H9 (cell line): ENCODE results near the gene VAV3. TPM values are rescaled to one million over a fixed set of nuclear protein-coding genes. Genes with fewer than 3 reads are reported as not detected.

Experiments used
- DNase-seq: peaks from one replicate; pipeline ENCODE4 v3.0.0-alpha.2; 2017
- H2AFZ ChIP-seq: one replicate; pipeline ENCODE4 v1.6.1; 2013; ENCODE audit warnings: mild to moderate bottlenecking, low read length, control low read depth, moderate library complexity
- H2AK5ac ChIP-seq: 2 replicates; pipeline ENCODE4 v1.6.1; 2013; ENCODE audit warnings: low read length, control low read depth, mixed read lengths; ENCODE audit not compliant: insufficient read length
- H2BK120ac ChIP-seq: one replicate; pipeline ENCODE4 v1.6.1; 2013; ENCODE audit warnings: low read depth, mild to moderate bottlenecking, low read length, control low read depth, inconsistent platforms; ENCODE audit not compliant: poor library complexity, severe bottlenecking
- H2BK12ac ChIP-seq: 2 replicates; pipeline ENCODE4 v1.6.1; 2013; ENCODE audit warnings: low read length, control low read depth, mixed read lengths, low read depth; ENCODE audit not compliant: insufficient read length
- H2BK15ac ChIP-seq: 2 replicates; pipeline ENCODE4 v1.6.1; 2013; ENCODE audit warnings: low read depth, low read length, control low read depth
- H2BK20ac ChIP-seq: one replicate; pipeline ENCODE4 v1.6.1; 2013; ENCODE audit warnings: low read depth, mild to moderate bottlenecking, low read length, control low read depth, inconsistent platforms; ENCODE audit not compliant: poor library complexity, severe bottlenecking
- H2BK5ac ChIP-seq: 2 replicates; pipeline ENCODE4 v1.6.1; 2013; ENCODE audit warnings: low read length, control low read depth, mixed read lengths; ENCODE audit not compliant: insufficient read length
- H3K14ac ChIP-seq: 2 replicates; pipeline ENCODE4 v1.6.1; 2013; ENCODE audit warnings: low read length, control low read depth; ENCODE audit not compliant: insufficient read depth
- H3K18ac ChIP-seq: 2 replicates; pipeline ENCODE4 v1.6.1; 2013; ENCODE audit warnings: low read depth, mild to moderate bottlenecking, mixed read lengths, low read length, control low read depth; ENCODE audit not compliant: insufficient read length
- H3K23ac ChIP-seq: 2 replicates; pipeline ENCODE4 v1.6.1; 2013; ENCODE audit warnings: low read length, control low read depth, mixed read lengths, low read depth; ENCODE audit not compliant: insufficient read length
- H3K23me2 ChIP-seq: 2 replicates; pipeline ENCODE4 v1.6.1; 2013; ENCODE audit warnings: low read depth, mild to moderate bottlenecking, mixed read lengths, low read length, control low read depth; ENCODE audit not compliant: insufficient read length, poor library complexity, severe bottlenecking
- H3K27ac ChIP-seq: 2 replicates; pipeline ENCODE4 v1.5.1; 2013; ENCODE audit warnings: low read length, control low read depth, mixed read lengths, low read depth; ENCODE audit not compliant: insufficient read length
- H3K27me3 ChIP-seq: 2 replicates; pipeline ENCODE4 v1.6.1; 2013; ENCODE audit warnings: low read length, control low read depth, inconsistent platforms; ENCODE audit not compliant: insufficient read depth
- H3K4ac ChIP-seq: 2 replicates; pipeline ENCODE4 v1.6.1; 2013; ENCODE audit warnings: low read depth, mild to moderate bottlenecking, control low read depth, inconsistent platforms, low read length, moderate library complexity
- H3K4me1 ChIP-seq: 2 replicates; pipeline ENCODE4 v1.6.1; 2013; ENCODE audit warnings: low read length, control low read depth, inconsistent platforms; ENCODE audit not compliant: insufficient read depth
- H3K4me2 ChIP-seq: 2 replicates; pipeline ENCODE4 v1.6.1; 2013; ENCODE audit warnings: low read length, control low read depth, mixed read lengths; ENCODE audit not compliant: insufficient read length, insufficient read depth
- H3K56ac ChIP-seq: 2 replicates; pipeline ENCODE4 v1.6.1; 2013; ENCODE audit warnings: low read depth, mild to moderate bottlenecking, mixed read lengths, low read length, control low read depth; ENCODE audit not compliant: insufficient read length
- H3K79me1 ChIP-seq: 2 replicates; pipeline ENCODE4 v1.6.1; 2013; ENCODE audit warnings: low read depth, mild to moderate bottlenecking, moderate library complexity, low read length, control low read depth, inconsistent platforms; ENCODE audit not compliant: insufficient read depth, poor library complexity, severe bottlenecking
- H3K79me2 ChIP-seq: 2 replicates; pipeline ENCODE4 v1.6.1; 2013; ENCODE audit warnings: low read length, control low read depth, inconsistent platforms; ENCODE audit not compliant: insufficient read depth
- H3K9ac ChIP-seq: 2 replicates; pipeline ENCODE4 v1.6.1; 2013; ENCODE audit warnings: low read length, control low read depth, mixed read lengths; ENCODE audit not compliant: insufficient read length; ENCODE audit errors: extremely low read depth
- H3K9me3 ChIP-seq: one replicate; pipeline ENCODE4 v1.6.1; 2013; ENCODE audit warnings: low read depth, low read length, inconsistent platforms; ENCODE audit not compliant: control insufficient read depth
- H3T11ph ChIP-seq: one replicate; pipeline ENCODE4 v1.6.1; 2013; ENCODE audit warnings: mild to moderate bottlenecking, low read length, control low read depth, inconsistent platforms
- H4K20me1 ChIP-seq: one replicate; pipeline ENCODE4 v1.6.1; 2013; ENCODE audit not compliant: control insufficient read depth, insufficient read length, insufficient read depth
- H4K5ac ChIP-seq: 2 replicates; pipeline ENCODE4 v1.6.1; 2013; ENCODE audit warnings: low read depth, mild to moderate bottlenecking, mixed read lengths, low read length, control low read depth; ENCODE audit not compliant: insufficient read length
- H4K8ac ChIP-seq: replicated peaks from 2 replicates; pipeline ENCODE4 v1.6.1; 2013; ENCODE audit warnings: low read length, control low read depth, mixed read lengths, low read depth; ENCODE audit not compliant: insufficient read length
- H4K91ac ChIP-seq: 2 replicates; pipeline ENCODE4 v1.6.1; 2013; ENCODE audit warnings: low read depth, mild to moderate bottlenecking, moderate library complexity, mixed read lengths, low read length, control low read depth; ENCODE audit not compliant: insufficient read length
- H3K27ac Mint-ChIP-seq, 3 experiments: 2 replicates in 2 of 3; 3 replicates in 1 of 3; pipeline ENCODE4 v1.8.0; 2020 to 2021; ENCODE audit warnings: mixed read lengths in 3 of 3, mild to moderate bottlenecking in 1 of 3, moderate library complexity in 1 of 3
- H3K27me3 Mint-ChIP-seq: 2 replicates; pipeline ENCODE4 v1.8.0; 2021; ENCODE audit warnings: low read depth, mild to moderate bottlenecking, moderate library complexity, mixed read lengths
- H3K36me3 Mint-ChIP-seq, 3 experiments: 2 replicates in 2 of 3; 3 replicates in 1 of 3; pipeline ENCODE4 v1.8.0; 2020 to 2021; ENCODE audit warnings: low read depth in 3 of 3, mixed read lengths in 3 of 3; ENCODE audit not compliant: insufficient read depth in 1 of 3
- H3K4me1 Mint-ChIP-seq, 2 experiments: 2 replicates each; pipeline ENCODE4 v1.8.0; 2020; ENCODE audit warnings: mixed read lengths in 2 of 2
- H3K4me3 Mint-ChIP-seq, 2 experiments: 2 replicates in 1 of 2; 3 replicates in 1 of 2; pipeline ENCODE4 v1.8.0; 2020 to 2021; ENCODE audit warnings: mild to moderate bottlenecking in 2 of 2, mixed read lengths in 2 of 2, moderate library complexity in 1 of 2
- H3K9me3 Mint-ChIP-seq, 2 experiments: 2 replicates in 1 of 2; 3 replicates in 1 of 2; pipeline ENCODE4 v1.8.0; 2020; ENCODE audit warnings: mild to moderate bottlenecking in 2 of 2, mixed read lengths in 2 of 2, moderate library complexity in 1 of 2
- WGBS: extraction: QIAGEN DNeasy Blood & Tissue Kit; methylation state at CpG from one replicate; pipeline ENCODE4 v1.1.7; 2013; ENCODE audit warnings: missing lambda C conversion rate, low lambda C conversion rate, mixed read lengths; ENCODE audit not compliant: insufficient read length; ENCODE audit errors: extremely low coverage; 5-methylcytosine and 5-hydroxymethylcytosine counted together
- total RNA-seq: library from RNA; stranded (reverse); gene quantifications from 2 replicates; pipeline ENCODE4 v1.2.1, GENCODE V29; 2021
- TF ChIP-seq, protein P1 (sequence below): fragments of 200-600 bp; sonication (generic); conservative IDR thresholded peaks from 3 replicates; pipeline ENCODE4 v1.8.0; 2021; ENCODE audit warnings: antibody characterized with exemption, mild to moderate bottlenecking

Gene VAV3
- total RNA-seq, 1 experiment from 2014 or later: 5.1 TPM

DNA sequence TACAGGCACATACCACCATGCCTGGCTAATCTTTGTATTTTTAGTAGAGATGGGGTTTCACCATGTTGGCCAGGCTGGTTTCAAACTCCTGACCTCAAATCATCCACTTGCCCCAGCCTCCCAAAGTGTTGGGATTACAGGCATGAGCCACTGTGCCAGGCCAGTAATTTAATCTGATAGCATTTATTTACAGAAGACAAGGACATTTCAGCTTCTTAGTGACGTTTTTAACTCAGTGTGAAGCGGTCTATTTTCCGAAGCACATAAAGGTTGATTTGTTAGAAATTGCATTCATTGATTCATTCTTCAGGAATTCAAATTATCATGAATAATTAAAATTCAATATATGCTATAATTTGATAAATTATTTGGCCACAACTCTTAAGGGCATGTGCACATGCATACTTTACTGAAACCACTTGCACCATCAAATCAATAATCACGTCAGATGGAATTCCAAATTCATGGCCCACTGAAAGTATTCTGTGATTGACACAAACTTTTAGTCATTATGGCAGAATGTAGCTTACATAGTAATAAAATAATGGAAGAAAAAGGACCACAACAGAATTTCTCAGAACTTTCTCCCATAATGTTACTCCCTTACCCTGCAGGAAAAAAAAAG is 339.5 kb downstream of the VAV3 start:
- TF ChIP-seq, protein P1, sequence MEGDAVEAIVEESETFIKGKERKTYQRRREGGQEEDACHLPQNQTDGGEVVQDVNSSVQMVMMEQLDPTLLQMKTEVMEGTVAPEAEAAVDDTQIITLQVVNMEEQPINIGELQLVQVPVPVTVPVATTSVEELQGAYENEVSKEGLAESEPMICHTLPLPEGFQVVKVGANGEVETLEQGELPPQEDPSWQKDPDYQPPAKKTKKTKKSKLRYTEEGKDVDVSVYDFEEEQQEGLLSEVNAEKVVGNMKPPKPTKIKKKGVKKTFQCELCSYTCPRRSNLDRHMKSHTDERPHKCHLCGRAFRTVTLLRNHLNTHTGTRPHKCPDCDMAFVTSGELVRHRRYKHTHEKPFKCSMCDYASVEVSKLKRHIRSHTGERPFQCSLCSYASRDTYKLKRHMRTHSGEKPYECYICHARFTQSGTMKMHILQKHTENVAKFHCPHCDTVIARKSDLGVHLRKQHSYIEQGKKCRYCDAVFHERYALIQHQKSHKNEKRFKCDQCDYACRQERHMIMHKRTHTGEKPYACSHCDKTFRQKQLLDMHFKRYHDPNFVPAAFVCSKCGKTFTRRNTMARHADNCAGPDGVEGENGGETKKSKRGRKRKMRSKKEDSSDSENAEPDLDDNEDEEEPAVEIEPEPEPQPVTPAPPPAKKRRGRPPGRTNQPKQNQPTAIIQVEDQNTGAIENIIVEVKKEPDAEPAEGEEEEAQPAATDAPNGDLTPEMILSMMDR: no peak
- no CpG with 5 or more reads among the region's 4 CpGs for WGBS
- H3K4me1 ChIP-seq: no peaks in the 10 kb centered on the region

More for the DNA sequence above, 339.5 kb downstream of the VAV3 start:
- Mint-ChIP-seq H3K9me3 (no peaks in the 10 kb centered on the region), H3K4me3 (no peak overlapping the region), H3K36me3 (no peaks in the 10 kb centered on the region), H3K27ac (no peak overlapping the region), H3K4me1 (peaks cover 0 to 3% of the 10 kb centered on the region in 2 experiments; a peak in 2 of 4 replicates), H3K27me3 (no peaks in the 10 kb centered on the region)
- Histone ChIP-seq H2AK5ac (no peak overlapping the region), H4K20me1 (no peaks in the 10 kb centered on the region), H3K9ac (no peak overlapping the region), H2BK120ac (no peak overlapping the region), H3K27me3 (no peaks in the 10 kb centered on the region), H4K8ac (no peak overlapping the region), H3K23me2 (no peaks in the 10 kb centered on the region), H3K56ac (no peak overlapping the region), H3K23ac (no peak overlapping the region), H3K79me2 (no peaks in the 10 kb centered on the region), H2BK5ac (no peak overlapping the region), H3K27ac (no peak overlapping the region), H3K14ac (no peak overlapping the region), H3K79me1 (no peaks in the 10 kb centered on the region), H3K4me2 (no peak overlapping the region), H3K4ac (no peak overlapping the region), H4K91ac (no peak overlapping the region), H2BK15ac (no peak overlapping the region), H3K9me3 (no peaks in the 10 kb centered on the region), H3T11ph (no peak overlapping the region), H3K18ac (no peak overlapping the region), H4K5ac (no peak overlapping the region), H2BK12ac (no peak overlapping the region), H2BK20ac (no peak overlapping the region), H2AFZ (no peak overlapping the region)
- no peak for DNase-seq
